SW480 (cell line): ENCODE results near the gene CCDC117.
"Not testable (repeated sequence)": the region's sequence is repeated elsewhere in the genome, so short reads cannot be mapped to it uniquely, and the experiment has no call there.

Experiments
- DNase-seq: peaks from one replicate; pipeline ENCODE4 v3.0.0-alpha.2; 2016; ENCODE audit warnings: low spot score

The CCDC117 gene

DNA sequence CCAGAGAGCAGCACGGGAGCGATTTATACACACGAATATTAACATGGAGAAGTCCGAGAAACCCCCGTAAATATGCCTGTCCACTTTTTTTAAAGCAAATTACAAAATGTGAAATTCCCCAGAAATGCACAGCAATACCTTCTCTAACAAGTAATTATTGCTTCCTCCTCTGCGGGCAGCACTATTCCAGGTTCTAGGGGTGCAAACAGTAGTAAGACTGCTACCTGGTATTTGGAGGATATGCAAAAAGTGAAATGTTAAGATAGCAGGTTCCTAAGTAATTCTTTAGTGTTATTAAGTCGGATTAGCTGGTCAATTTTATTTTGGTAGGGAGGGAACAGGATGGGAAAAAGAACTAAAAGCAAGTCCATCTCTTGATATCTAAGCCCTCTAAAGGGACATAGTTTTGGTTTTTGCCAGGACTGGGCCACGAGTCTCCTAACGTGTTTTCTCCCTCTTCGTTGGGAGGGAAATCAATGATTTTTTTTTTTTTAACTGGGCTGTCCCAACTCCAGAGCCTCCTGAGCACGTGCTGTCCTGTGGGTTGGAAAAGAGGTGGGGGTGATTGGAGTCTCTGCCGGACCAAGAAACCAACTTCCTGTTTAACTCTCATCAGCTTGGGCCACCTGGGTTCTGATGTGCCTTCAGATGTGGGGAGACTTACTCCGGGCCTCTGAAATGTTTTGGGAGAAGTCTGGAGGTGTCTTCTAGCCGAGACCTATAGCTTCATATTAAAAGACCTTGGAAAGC, 29.5 kb downstream of the CCDC117 start:
- peak; percentile 34 for DNase-seq

DNA sequence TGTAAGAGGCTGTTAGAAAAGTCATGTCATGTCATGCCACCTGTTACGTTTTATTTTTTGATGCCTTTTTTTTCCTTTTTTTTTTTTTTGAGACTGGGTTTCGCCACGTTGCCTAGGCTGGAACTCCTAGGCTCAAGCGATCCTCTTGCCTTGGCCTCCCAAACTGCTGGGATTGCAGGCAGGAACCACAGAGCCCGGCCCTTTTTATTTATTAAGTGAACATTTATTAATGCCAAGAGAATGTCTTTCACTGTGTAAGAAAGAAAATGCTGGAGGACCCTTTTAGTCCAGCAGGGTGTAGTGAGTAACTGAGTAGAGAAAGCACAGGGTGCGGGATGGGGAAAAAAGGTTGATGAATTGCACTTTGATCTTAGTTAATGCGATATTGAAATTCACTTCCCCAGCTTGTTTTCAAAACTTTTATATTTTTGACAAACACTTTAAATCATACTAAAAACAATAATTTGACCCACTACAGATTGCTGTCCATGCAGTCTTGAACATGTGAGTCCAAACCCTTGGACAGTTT, 30.2 kb downstream of the CCDC117 start:
- DNase-seq, result no peak

DNA sequence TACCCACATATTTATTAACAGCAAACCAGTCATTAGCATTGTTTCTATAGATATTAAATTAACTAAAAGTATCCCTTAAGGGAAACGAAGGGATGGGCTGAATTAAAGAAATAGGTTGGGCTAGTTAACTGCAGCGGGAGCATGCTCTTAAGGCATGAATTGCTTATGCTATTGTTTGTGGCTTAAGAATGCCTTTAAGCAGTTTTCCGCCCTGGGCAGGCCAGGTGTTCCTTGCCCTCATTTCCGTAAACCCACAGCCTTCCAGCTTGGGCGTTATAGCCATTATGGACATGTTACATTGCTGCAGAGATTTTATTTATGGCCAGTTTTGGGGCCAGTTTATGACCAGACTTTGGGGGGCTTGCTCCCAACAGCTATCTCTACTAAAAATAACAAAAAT, 32.9 kb downstream of the CCDC117 start:
- not testable (repeated sequence) for DNase-seq

DNA sequence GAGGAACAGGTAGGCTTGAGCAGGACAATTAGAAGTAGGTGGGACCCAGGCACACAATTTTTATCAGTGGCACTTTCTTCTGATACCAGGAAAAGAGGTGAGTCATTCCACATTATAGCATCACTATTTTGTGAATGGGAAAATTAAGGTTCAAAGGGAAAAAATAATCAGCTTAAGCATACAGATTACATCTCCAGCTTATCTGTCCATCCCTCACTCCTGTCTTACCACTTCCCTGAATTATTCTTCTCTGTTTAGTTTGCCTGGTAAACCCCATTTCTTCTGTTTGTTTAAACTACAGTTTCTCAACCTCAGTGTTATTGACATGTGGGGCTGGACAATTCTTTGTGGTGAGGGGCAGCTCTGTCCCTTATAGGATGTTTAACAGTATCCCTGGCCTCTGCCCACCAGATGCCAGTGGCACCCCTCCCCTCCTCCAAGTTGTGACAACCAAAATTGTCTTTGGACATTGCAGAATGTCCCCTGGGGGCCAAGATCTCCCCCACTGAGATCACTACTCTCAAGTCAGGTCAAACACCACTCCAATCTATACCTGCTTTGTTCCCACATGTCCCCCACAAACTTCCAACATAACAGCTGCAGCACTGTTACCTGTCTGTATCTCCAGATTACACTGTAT, 36.3 kb downstream of the CCDC117 start:
- DNase-seq, result no peak

DNA sequence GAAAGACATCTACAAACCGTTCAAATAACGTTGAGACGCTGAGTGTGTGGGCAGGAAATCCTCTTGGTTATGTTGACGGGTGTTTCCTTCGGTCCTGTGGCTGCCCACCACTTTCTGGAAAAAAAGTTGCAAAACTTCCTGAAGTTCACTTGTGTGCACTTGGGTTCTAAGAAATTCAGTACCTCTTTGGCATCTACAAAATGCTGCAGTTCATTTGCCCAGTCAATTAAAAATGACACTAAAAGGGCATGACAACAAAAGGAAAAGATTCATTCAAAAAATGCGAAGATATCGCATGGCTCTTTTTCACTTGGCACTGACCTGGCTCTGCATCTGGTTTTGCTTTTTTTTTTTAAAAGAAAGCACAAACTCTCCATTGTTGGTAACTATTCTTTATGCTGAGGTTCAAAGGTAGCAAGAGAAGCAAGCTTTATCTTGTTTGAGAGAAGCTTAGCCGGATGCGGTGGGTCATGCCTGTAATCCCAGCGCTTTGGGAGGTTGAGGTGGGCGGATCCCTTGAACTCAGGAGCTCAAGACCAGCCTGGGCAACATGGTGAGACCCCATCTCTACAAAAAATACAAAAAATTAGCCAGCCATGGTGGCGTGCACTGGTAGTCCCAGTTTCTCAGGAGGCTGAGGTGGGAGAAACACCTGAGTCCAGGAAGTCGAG, 38.5 kb downstream of the CCDC117 start:
- no peak for DNase-seq

DNA sequence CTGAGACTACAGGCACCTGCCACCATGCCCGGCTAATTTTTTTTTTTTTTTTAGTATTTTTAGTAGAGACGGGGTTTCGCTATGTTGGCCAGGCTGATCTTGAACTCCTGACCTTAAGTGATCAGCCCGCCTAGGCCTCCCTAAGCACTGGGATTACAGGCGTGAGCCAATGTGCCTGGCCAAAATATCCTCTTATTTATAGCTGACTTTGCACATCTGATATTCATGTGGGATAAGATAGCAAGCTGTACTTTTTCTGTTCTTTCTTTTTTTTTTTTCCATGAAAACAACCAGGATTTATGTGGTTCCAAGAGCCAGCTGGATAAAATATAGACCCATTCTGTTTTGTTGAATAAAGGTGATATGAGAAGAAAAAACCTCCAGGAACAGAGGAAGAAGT, 40.0 kb downstream of the CCDC117 start:
- DNase-seq, result no peak

DNA sequence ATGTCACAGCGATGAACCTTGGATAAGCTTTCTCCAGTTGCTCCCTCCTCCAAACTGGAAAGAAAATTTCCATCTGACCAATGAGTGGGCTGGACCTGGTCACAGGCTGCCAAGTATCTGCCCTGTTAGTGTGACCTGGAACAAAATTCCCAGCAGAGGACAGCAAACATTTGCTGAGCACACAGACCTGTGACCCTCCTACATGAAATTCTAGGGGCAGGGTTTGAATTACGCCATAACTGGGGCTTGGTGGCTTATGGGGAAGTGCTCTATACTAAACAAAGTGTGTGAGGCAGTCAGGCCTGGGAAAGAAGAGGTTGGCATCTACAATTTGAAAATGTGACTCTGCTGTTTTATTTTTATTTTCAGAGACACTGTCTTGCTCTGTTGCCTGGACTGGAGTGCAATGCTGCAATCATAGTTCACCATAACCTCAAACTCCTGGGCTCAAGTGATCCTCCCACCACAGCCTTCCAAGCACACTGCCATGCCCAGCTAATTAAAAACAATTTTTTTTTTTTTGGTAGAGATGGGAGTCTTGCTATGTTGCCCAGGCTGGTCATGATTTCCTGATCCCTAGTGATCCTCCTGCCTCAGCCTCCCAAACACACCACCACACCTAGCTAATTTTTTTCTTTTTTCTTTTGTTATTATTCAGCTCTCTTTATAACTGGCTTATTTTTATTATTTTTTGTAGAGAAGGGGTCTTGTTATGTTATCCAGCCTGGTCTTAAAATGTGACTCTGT, 41.5 kb downstream of the CCDC117 start:
- DNase-seq, result no peak

DNA sequence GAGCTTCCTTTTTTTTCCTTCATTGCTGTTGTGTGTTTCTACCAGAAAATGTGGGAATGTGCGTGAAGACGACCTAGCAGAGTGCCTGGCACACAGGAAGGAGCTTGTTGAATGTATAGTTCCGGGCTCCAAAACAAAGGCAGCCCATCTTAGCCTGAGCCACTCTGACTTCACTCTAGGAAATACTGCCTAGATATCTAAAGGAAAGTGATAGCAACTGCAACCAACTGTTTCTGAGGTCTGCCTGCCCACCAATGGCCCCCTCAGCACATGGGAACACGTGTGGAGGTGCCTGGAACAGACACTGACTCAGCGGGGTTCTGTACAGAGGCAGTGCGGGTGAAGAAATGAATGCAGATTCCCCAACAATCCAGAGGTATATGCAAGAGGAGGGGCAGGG, 42.6 kb downstream of the CCDC117 start:
- DNase-seq, result no peak

DNA sequence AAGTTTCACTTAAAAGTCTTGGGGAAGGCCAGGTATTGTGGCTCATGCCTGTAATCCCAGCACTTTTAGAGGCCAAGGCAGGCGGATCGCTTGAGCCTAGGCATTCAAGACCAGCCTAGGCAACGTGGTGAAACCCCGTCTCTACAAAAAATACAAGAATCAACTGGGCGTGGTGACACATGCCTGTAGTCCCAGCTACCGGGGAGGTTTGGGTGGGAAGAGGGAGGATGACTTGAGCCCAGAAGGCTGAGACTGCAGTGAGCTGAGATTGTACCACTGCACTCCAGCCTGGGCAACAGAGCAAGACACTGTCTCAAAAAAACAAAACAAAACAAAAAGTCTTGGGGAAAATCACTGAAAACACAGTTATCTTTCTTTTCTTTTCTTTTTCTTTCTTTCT, 43.2 kb downstream of the CCDC117 start:
- no peak for DNase-seq

DNA sequence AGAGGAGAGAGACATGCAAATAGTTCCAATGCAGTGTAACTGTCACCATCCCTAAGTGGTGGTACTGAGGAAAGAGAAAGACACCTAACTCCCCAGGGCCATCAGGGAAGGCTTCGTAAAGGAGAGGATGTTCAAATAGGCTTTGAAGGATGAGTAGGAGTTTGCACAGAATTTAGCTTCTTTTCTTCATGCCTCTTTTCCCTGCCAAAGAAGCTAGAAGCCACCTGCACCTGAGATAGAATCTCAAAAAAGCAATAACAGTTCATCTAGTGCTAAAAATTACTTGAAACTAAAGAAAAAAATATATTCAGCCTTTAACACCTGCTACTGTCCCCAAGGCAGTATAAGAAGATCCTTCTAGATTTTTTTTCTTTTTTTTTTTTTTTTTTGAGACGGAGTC, 44.6 kb downstream of the CCDC117 start:
- DNase-seq, result no peak

DNA sequence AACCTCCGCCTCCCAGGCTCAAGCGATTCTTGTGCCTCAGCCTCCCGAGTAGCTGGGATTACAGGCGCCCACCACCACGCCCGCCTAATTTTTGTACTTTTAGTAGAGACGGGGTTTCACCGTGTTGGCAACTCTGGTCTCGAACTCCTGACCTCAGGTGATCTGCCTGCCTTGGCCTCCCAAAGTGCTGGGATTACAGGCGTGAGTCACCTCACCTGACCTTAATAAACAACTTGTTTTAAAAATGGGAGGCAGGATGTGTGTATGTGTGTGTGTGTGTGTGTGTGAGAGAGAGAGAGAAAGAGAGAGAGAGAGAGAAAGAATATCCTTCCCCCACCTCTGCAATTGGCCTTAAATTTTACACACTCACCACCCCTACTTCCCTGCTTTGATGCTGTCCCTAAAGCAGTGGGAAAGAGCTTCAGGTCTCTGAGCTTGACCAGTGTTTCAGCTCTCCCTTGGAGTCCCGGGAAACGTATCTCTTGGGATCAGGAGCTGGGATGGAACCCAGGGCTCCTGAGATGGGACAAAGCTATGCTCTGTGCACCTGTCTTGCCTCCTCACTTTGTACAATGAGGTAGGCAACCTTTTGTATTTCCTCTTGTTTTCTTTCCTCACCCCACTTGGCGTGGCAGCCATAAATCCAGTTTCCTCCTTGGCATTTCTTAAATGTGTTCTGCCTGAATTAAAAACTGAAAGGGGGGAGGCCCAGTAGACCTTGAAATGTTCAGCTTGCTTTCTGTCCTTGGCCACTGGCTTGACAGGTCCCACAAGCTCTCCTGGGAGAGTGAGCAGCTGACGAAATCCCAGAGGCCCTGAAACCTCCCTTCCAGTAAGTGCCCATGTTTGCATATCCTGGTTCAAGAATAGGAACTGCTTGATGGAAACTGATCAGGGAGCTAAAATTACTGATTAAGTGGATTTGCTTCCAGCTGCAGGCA, 45.7 kb downstream of the CCDC117 start:
- no peak for DNase-seq

DNA sequence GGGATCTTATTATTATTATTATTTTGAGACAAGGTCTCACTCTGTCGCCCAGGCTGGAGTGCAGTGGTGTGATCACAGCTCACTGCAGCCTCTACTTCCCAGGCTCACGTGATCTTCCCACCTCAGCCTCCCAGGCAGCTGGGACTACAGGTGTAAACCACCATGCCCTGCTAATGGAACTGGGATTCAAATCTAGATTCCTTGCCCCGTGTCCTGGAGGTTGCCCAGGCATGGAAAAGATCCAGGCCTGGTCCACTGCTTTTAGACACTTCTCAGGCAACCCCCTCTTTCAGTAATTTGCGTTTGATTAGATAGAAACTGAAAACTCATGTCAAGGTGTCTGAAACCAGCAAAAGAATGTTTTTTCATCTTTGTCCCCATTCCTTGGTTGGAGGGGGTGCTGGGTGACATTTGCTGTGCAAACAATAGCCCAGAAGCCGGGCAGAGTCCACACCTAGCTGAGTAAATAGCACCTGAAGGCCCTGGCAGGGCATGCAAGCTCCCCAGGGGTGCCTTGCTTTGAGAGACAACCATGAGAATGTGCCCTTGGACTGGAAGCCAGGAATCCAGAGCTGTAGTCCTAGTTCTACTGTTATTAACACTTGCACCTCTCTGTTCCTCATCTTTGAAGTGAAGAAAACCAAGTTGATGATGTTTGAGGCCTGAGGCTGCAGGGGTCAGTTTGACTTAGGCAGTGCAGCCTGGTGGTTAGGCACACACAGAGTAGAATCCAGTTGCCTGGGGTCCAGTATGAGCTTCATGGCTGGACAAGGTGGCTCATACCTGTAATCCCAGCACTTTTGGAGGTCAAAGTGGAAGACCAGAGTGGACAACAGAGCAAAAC, 47.0 kb downstream of the CCDC117 start:
- DNase-seq, result no peak

DNA sequence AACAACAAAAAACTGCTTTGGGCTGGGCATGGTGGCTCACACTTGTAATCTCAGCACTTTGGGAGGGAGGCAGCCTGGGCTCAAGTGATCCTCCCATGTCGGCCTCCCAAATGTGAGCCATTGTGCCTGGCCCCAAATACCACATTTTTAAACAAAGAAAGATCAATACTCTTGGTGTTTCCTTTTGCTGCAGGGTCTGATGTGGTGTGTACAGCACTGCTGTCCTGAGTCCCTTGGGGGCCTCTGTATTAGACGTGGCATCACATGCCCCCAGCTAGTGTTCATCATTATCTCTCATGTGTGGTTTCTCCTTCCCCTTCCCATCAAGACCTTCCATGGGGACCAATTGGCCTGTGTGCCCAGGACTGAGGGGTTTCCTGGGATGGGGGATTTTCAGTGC, 48.4 kb downstream of the CCDC117 start:
- no peak for DNase-seq

DNA sequence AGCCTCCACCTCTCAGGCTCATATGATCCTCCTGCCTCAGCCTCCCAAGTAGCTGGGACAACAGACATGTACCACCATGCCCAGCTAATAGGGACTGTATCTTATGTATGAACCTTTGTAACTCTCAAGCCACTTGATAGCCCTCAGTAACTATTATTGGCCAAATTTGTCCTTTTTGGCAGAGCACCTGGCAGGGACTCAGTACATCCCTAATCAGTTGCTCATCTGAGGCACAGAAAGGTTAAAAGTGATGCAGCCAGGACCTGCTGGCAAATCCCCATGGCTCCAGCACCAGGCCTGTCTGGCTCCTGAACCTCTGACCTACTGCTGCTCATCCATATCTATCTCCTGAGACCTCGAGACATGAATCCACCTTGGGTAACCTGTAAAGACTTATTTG, 49.0 kb downstream of the CCDC117 start:
- DNase-seq, result no peak

DNA sequence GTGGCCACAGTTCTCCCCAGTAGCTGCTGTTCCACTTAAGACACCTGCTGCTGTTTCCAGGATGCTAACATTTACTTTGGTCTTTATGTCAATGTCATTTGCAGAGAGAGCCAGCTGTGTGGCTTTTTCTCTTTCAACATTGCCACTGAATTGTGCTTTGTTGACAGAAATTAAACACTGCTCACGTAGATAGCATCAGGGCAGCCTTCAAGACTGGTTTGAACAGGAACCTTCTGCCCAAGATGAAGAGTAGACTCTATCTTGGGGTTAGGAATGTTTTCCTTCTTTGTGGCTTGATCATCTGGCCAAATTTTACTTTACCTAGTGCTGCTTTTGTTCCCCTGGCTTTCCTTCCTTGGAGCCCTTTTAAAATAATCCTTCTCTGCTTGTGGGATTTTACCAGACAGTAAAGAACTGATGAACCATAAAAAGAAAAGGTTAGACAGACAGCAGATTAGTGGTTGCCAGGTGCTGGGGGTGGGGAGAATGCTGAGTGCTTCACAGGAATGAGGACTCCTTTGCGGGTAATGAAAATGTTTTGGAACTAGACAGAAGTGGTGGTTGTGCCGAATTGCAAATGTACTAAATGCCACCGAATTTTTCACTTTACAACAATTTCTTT, 50.5 kb downstream of the CCDC117 start:
- no peak for DNase-seq

DNA sequence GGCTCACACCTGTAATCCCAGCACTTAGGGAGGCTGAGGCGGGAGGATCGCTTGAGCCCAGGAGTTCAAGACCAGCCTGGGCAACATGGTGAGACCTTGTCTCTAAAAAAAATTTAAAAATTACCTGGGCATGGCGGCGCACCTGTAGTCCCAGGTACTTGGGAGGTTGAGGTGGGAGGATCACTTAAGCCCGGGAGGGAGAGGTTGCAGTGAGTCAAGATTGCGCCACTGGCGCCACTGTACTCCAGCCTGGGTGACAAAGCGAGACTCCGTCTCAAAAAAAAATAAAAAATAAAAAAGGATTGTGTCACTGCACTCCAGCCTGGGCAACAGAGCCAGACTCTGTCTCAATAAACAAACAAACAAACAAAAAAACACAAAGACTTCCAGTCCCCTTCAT, 52.0 kb downstream of the CCDC117 start:
- DNase-seq, result not testable (repeated sequence)

DNA sequence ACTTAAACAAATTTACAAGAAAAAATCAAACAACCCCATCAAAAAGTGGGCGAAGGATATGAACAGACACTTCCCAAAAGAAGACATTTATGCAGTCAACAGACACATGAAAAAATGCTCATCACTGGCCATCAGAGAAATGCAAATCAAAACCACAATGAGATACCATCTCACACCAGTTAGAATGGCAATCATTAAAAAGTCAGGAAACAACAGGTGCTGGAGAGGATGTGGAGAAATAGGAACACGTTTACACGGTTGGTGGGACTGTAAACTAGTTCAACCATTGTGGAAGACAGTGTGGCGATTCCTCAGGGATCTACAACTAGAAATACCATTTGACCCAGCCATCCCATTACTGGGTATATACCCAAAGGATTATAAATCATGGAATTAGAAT, 53.9 kb downstream of the CCDC117 start:
- not testable (repeated sequence) for DNase-seq

DNA sequence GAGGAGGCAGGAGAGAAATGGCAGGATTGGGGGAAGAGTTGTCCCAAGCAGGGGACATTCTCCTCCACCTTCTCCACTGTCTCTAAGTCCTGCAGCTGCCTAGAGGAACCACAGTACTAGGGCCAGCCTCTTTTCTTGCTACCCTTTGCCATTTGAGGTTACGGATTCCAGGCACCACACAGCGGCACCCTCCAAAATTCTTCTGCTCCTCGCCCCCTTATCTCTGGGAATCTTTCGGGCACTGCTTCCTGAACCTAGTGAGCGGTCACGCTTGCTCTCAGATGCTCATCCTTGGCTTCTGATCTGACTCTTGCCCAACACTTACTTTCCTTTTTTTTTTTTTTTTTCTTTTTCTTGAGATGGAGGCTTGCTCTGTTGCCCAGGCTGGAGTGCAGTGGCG, 54.4 kb downstream of the CCDC117 start:
- DNase-seq, result no peak

DNA sequence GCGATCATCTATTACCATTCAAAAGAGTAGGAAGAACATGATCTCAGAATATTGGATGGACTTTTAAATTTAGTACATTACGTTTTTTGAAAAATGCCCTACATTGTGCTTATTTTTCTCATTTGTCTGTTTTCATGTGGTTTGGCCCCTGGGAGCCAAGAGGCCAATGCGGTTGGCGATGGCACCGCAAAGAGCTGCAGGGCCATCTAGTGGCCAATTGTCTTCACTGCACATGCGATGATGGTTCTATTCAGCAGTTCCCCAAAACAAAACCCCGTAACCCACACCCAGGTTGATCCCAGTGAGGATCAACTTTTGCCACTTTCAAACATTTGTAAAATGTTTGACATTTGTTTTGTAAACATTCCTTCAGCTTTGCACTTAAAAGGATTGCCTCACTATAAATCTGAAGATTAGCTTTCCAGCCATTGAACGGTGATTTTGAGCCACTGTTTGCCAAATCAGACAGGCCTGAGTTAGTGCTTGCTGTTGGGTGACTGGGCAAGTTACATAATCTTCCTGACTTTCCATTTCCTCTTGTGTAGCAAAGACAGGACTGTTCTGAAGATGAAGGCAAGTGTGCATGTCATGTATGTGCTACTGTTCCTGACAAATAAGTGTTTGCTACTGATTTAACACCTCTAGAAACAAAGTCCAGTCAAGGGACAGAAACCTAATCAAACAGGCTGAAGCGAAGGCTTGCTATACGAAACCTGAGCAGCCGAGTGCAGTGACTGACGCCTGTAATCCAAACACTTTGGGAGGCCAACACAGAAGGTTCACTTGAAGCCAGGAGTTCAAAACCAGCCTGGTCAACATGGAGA, 57.1 kb downstream of the CCDC117 start:
- peak; percentile 37 for DNase-seq
